ENCODE results near the gene PLEKHA6.

- TF ChIP-seq, protein P1, sequence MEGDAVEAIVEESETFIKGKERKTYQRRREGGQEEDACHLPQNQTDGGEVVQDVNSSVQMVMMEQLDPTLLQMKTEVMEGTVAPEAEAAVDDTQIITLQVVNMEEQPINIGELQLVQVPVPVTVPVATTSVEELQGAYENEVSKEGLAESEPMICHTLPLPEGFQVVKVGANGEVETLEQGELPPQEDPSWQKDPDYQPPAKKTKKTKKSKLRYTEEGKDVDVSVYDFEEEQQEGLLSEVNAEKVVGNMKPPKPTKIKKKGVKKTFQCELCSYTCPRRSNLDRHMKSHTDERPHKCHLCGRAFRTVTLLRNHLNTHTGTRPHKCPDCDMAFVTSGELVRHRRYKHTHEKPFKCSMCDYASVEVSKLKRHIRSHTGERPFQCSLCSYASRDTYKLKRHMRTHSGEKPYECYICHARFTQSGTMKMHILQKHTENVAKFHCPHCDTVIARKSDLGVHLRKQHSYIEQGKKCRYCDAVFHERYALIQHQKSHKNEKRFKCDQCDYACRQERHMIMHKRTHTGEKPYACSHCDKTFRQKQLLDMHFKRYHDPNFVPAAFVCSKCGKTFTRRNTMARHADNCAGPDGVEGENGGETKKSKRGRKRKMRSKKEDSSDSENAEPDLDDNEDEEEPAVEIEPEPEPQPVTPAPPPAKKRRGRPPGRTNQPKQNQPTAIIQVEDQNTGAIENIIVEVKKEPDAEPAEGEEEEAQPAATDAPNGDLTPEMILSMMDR (IDR thresholded peaks at IDR 0.05; ENCODE audit: low read length), result no peak
- TF ChIP-seq EZH2 (optimal IDR thresholded peaks at IDR 0.05; ENCODE audit: low read depth, low read length) (no peak), EZH2phosphoT487 (IDR thresholded peaks at IDR 0.05; ENCODE audit: low read length) (no peak)
These were observed 178.6 kb downstream of the PLEKHA6 start for GRCh38 chr1:204181116-204181515.

Data from MM.1S (cell line).